ELR (cell line): Measurements from ENCODE around the gene EXOC2.
A peak's percentile ranks its signal among the peaks of the same experiment; 100 is the strongest.

Experiments
- DNase-seq: peaks from one replicate; pipeline ENCODE4 v3.0.0-alpha.2; 2015; ENCODE audit warnings: low read depth

EXOC2 gene

GRCh38 chr6:446418-447366, 246.2 kb downstream of the EXOC2 start:
- no peak for DNase-seq

DNA sequence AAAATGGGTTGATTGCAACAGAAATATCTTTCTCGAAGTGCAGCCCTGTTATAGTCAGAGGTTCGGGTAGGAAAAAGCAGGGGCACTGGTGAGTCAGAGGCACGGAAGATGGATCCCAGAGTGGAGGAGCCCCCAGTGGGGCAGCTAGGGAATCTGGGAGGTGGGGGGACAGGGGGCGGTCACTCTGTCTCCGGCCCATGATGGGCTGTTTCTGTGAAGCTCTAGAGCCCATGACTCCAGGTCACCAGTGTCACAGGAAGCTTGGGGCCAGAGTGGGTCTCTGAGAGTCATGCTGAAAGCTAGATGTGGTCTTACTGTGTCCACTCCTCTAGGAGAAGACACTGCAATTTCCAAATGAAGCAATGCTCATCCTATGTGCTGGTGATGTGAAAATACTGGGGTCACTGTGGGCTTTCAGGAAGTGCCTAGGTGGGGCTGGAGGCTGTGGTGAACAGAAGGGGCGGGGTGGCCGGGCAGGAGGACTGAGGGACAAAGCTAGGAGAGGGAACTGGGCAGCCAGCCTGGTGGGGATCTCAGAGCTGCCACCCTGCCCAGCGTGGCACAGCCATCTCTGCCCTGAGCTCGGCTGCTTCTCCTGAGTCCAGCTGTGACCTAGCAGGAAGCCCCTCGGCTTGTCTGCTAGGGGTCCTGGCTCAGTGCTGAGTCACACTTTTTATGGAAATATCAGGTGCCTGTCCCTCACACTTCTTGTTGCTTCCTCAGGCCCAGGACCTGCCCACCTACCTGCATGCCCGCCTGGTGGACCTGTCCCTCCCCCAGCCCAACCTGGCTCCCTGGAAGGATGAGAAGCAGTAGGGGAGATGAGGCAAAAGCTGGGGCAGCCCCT, 247.1 kb downstream of the EXOC2 start:
- no peak for DNase-seq

DNA sequence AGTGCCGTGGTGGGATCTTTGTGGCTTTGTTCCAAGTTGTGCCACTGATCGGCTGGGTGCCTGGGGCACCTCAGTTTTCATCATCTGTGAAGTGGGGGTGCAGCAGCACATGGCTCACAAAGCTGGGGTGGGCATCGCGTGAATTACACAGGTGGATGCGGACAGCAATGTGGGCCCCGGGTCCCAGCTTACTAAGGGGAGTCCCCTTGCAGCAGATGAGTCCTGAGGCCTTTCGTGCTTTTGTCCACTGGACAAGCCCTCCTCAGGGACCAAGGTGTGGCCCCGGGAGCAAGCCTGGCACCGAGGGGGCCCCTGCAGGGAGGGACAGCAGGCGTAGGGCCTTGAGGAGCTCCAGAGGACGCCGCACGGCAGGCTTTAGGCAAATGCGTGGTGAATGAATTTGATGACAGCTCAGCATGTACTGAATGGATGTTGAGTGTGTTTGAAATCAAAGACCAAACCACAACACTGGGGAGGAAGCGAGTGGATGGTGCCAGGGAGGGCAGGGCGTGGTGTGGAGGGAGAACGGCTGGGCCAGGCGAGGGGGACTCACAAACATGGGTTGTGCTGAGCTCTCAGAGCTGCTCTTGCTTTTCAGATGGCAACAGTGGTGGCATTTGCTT, 248.2 kb downstream of the EXOC2 start:
- no peak for DNase-seq

GRCh38 chr6:443621-444159, 249.2 kb downstream of the EXOC2 start:
- DNase-seq, result no peak

- no peak for DNase-seq
Observed at GRCh38 chr6:441126-441920, 251.6 kb downstream of the EXOC2 start.

DNA sequence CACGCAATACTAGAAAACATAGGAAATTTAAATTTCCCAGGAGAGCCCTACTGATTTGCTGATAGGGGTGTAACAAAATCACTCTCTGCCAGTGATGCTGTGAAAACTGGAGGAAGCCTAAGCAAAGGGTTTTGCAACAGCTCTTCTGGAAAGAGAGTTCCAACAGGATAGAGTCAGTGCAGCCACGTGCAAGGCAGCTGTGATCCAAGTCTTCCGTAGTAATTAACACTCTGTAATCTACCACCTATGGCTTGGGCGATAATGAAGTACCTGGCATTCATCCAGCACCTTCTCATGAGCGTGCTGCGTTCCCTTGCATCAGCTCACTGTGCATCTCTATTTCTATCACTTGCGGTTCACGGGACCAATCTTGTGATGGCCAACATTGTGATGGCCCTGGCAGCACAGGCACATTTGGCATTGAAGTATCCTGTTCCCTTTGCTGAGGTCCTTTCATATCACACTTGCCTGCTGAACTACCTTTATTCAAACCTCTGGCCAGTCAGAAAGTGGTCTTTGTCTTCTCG, 253.2 kb downstream of the EXOC2 start:
- no peak for DNase-seq

DNA sequence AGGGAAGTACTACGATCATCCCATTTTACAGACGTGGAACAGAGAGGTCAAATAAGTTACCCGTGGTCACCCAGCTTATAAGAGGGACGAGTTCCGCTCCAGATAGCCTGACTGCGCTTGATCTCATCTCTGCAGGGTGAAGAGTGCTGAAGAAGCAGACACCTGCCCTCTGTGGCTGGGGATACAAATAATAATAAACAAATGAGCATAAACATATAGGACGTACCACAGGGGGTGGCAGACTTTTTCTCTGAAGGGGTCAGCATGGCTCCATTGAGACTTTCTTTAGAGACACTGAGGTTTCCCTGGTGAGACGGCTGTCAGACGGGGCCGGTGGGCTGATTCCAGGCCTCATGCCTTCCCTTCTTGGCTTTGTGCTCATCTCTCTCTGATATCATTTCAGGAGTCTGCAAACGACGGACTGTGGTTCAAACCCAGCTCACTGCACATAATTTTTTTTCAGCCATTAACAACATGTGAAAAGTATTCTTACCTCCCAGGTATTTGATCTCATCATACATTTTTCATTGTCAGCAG, 254.2 kb downstream of the EXOC2 start:
- no peak for DNase-seq

DNA sequence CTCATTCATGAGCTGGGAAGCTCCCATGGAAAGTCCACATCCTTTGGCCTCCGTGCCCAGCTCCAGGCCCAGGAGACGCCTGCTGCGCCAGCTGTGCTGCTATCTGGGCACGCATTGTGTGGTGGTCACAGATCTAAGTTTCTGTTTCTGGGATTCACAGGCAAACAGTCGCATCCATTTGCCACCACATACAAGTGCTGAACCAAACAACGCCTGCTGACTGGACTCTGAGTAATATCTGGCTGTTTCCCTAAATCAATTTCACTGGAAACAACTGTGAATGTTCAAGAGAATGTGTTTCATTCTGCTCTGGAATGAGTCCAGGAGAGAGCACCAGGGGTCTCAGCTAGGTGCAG, 255.9 kb downstream of the EXOC2 start:
- DNase-seq, result peak; percentile 15

DNA sequence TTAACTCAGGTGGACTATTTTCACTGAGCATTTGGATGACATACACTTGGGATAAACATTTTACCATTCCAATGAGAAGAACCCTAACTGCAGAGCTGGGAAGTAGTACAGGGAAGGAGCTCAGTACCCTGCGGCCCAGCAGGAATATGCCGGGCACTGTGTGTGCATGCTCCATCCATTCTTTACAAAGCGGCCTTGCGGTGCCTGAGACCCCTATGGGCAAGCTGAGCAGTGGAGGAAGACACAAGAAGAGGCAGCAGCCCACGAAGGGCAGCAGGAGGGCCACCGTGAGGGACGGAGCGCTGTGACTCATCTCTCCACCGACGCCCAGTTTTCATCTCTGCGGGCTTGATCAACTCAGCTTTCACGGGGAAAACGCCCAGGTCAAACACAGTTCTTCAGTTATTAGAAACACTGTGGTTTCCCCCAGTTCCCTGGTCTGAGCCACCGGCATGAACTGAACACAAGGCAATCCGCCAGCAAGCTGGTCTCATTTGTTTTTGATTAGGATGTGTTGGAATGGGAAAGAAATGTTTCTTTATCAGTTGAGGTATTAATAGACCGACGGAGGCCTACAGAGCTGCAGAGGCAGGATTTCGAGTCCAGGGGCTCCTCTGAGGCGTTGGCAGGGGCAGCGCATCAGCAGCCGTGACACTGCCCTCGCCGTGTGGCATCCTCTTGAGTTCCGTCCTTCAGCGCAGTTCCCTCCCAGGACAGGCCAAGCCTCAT, 256.5 kb downstream of the EXOC2 start:
- peak; percentile 29 for DNase-seq

- DNase-seq, result no peak
Observed at GRCh38 chr6:435441-436307, 257.3 kb downstream of the EXOC2 start.
